Loucy (cell line): Measurements from ENCODE around the gene CIDEA.

ENCODE experiments used
- H2AFZ ChIP-seq: fragments of 200-600 bp; sonication (generic); 2 replicates; pipeline ENCODE4 v1.6.0; 2016; ENCODE audit warnings: antibody characterized with exemption, mild to moderate bottlenecking, low read length, moderate library complexity
- H3F3A ChIP-seq: fragments of 200-600 bp; 2 replicates; pipeline ENCODE4 v1.6.0; 2016; ENCODE audit warnings: antibody characterized with exemption, low read depth, mild to moderate bottlenecking
- H3K27me3 ChIP-seq: fragments of 200-600 bp; sonication (generic); 2 replicates; pipeline ENCODE4 v1.6.1; 2014; ENCODE audit warnings: low read length, mild to moderate bottlenecking; ENCODE audit not compliant: insufficient read depth, poor library complexity, severe bottlenecking
- H3K36me3 ChIP-seq: fragments of 200-600 bp; sonication (generic); 2 replicates; pipeline ENCODE4 v1.6.1; 2016; ENCODE audit warnings: low read length; ENCODE audit not compliant: insufficient read depth
- H3K4me1 ChIP-seq: fragments of 200-600 bp; sonication (generic); 2 replicates; pipeline ENCODE4 v1.5.1; 2014; ENCODE audit warnings: low read length, mild to moderate bottlenecking; ENCODE audit not compliant: insufficient read depth, poor library complexity, severe bottlenecking
- H3K4me2 ChIP-seq: fragments of 200-600 bp; sonication (generic); 2 replicates; pipeline ENCODE4 v1.6.0; 2014; ENCODE audit warnings: antibody characterized with exemption, low read length, low read depth, mild to moderate bottlenecking; ENCODE audit not compliant: poor library complexity, severe bottlenecking
- H3K4me3 ChIP-seq: fragments of 200-600 bp; sonication (generic); 2 replicates; pipeline ENCODE4 v1.5.1; 2014; ENCODE audit warnings: low read length, mild to moderate bottlenecking, mixed read lengths; ENCODE audit not compliant: poor library complexity, severe bottlenecking
- H3K79me2 ChIP-seq: fragments of 200-600 bp; sonication (generic); 2 replicates; pipeline ENCODE4 v1.6.1; 2014; ENCODE audit warnings: low read length; ENCODE audit not compliant: insufficient read depth
- H3K9ac ChIP-seq: fragments of 200-600 bp; sonication (generic); 2 replicates; pipeline ENCODE4 v1.6.0; 2014; ENCODE audit warnings: mild to moderate bottlenecking, low read depth, low read length, moderate library complexity; ENCODE audit not compliant: poor library complexity, severe bottlenecking
- H3K9me2 ChIP-seq: fragments of 200-600 bp; sonication (generic); replicated peaks from 2 replicates; pipeline ENCODE4 v1.6.1; 2016; ENCODE audit warnings: low read depth, low read length, mixed read lengths
- H3K9me3 ChIP-seq: fragments of 200-600 bp; sonication (generic); 2 replicates; pipeline ENCODE4 v1.6.1; 2014; ENCODE audit warnings: mild to moderate bottlenecking, antibody characterized with exemption, low read length, low read depth; ENCODE audit not compliant: insufficient read depth
- H4K20me1 ChIP-seq: fragments of 200-600 bp; sonication (generic); 2 replicates; pipeline ENCODE4 v1.6.0; 2014; ENCODE audit warnings: antibody characterized with exemption, low read length, mild to moderate bottlenecking; ENCODE audit not compliant: insufficient read depth, poor library complexity, severe bottlenecking
- EZH2phosphoT487 ChIP-seq: fragments of 200-600 bp; IDR thresholded peaks from 2 replicates; pipeline ENCODE4 v1.6.1; 2018; ENCODE audit warnings: antibody characterized with exemption, mild to moderate bottlenecking, moderate library complexity, borderline replicate concordance
- TF ChIP-seq, protein P1 (sequence below): fragments of 200-600 bp; sonication (generic); conservative IDR thresholded peaks from 2 replicates; pipeline ENCODE4 v1.5.1; 2014; ENCODE audit warnings: mild to moderate bottlenecking, antibody characterized with exemption, low read length

Gene CIDEA

DNA sequence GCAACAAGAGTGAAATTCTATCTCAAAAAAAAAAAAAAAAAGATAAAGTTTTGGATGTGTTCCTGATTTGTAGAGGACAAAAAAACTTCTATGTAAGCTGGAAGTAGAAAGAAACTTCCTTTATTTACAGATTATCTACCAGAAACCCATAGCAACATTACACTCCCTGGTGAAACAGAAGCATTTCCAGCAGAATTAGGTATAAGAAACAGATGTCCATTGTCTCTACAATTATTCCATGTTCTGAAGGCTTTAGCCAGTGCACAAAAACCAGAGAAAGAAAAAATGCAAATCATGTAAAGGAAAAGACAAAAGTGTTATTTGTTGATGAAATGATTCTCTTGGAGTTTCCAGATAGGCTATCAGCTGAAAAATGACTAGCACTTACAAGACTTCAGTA lies 58.8 kb downstream of the CIDEA start:
- no peaks in the 10 kb centered on the region for H4K20me1 ChIP-seq
- no peak overlapping the region for H3K4me3 ChIP-seq
- no peaks in the 10 kb centered on the region for H3K36me3 ChIP-seq

GRCh38 chr18:12313530-12314245 lies 59.5 kb downstream of the CIDEA start:
- no peaks in the 10 kb centered on the region for H3K27me3 ChIP-seq
- H3K4me1 ChIP-seq, result no peaks in the 10 kb centered on the region
- no peak overlapping the region for H3K9ac ChIP-seq
- H3K9me3 ChIP-seq, result peaks cover 5% of the 10 kb centered on the region; the same call in 1 of the 2 replicates
- H4K20me1 ChIP-seq, result no peaks in the 10 kb centered on the region
- no peaks in the 10 kb centered on the region for H3F3A ChIP-seq
- no peak overlapping the region for H3K4me2 ChIP-seq
- H2AFZ ChIP-seq, result no peak overlapping the region
- no peak overlapping the region for H3K4me3 ChIP-seq
- TF ChIP-seq EZH2phosphoT487, result no peak
- TF ChIP-seq, protein P1, sequence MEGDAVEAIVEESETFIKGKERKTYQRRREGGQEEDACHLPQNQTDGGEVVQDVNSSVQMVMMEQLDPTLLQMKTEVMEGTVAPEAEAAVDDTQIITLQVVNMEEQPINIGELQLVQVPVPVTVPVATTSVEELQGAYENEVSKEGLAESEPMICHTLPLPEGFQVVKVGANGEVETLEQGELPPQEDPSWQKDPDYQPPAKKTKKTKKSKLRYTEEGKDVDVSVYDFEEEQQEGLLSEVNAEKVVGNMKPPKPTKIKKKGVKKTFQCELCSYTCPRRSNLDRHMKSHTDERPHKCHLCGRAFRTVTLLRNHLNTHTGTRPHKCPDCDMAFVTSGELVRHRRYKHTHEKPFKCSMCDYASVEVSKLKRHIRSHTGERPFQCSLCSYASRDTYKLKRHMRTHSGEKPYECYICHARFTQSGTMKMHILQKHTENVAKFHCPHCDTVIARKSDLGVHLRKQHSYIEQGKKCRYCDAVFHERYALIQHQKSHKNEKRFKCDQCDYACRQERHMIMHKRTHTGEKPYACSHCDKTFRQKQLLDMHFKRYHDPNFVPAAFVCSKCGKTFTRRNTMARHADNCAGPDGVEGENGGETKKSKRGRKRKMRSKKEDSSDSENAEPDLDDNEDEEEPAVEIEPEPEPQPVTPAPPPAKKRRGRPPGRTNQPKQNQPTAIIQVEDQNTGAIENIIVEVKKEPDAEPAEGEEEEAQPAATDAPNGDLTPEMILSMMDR, result no peak
- no peaks in the 10 kb centered on the region for H3K36me3 ChIP-seq
- H3K9me2 ChIP-seq, result no peaks in the 10 kb centered on the region
- no peaks in the 10 kb centered on the region for H3K79me2 ChIP-seq

More for the DNA sequence above, 58.8 kb downstream of the CIDEA start:
- no peak overlapping the region for H3K9ac ChIP-seq
- no peaks in the 10 kb centered on the region for H3F3A ChIP-seq
- H3K79me2 ChIP-seq, result no peaks in the 10 kb centered on the region
- no peaks in the 10 kb centered on the region for H3K27me3 ChIP-seq
- H3K4me1 ChIP-seq, result no peaks in the 10 kb centered on the region
- no peak overlapping the region for H3K4me2 ChIP-seq
- no peak for TF ChIP-seq EZH2phosphoT487
- TF ChIP-seq, protein P1, result no peak
- H2AFZ ChIP-seq, result no peak overlapping the region
- peaks cover 5% of the 10 kb centered on the region; the same call in 1 of the 2 replicates for H3K9me3 ChIP-seq
- H3K9me2 ChIP-seq, result no peaks in the 10 kb centered on the region

DNA sequence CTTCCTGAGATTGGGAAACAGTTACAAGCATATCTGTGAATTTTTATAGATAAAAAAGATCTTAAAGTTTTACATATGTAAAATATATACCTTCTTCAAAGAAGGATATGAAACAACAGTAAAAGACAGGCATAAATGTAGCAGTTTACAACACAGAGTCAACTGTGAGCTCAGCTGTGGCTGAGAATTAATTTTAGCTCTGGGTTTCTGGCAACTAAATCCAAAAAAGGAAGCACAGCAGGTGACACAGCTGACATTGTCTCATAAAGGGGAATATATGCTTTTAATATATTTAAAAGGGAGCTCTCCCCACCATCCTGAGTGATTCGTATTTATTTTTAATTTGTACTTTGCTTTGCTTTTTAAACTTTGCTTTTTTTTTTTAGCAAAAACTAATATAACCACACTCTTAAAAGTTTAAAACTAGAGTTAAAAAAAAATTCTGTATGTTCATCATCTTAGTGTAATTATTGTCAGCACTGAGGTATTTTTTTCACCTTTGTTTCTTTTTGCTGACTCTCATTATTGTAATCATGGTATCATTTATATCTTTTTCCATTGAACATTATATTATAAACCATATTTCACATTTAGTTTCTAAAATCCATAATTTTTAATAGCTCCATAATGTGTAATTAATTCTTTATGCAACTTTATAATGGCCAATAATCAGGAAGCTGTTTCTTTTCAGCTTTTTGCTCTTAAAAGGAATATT lies 60.6 kb downstream of the CIDEA start:
- no peak overlapping the region for H3K4me2 ChIP-seq
- no peaks in the 10 kb centered on the region for H3K4me1 ChIP-seq
- no peak overlapping the region for H3K9ac ChIP-seq
- no peaks in the 10 kb centered on the region for H3K27me3 ChIP-seq
- H3K9me3 ChIP-seq, result peaks cover 5% of the 10 kb centered on the region; the same call in 1 of the 2 replicates
- H3K9me2 ChIP-seq, result no peaks in the 10 kb centered on the region
- no peaks in the 10 kb centered on the region for H3K79me2 ChIP-seq
- H3F3A ChIP-seq, result no peaks in the 10 kb centered on the region
- no peak overlapping the region for H3K4me3 ChIP-seq
- H3K36me3 ChIP-seq, result no peaks in the 10 kb centered on the region
- no peak for TF ChIP-seq EZH2phosphoT487
- TF ChIP-seq, protein P1, result no peak
- no peak overlapping the region for H2AFZ ChIP-seq
- H4K20me1 ChIP-seq, result no peaks in the 10 kb centered on the region
